NCI-H187 treated with DMSO at 0.1 percent for 48 hours (cell line): ENCODE data around the gene DAB2IP.

Experiments used
- DNase-seq: peaks from one replicate; lab custom pipeline; 2025; lab: John Stamatoyannopoulos, UW

DAB2IP gene

GRCh38 chr9:121763561-121764370 lies 112.3 kb downstream of the DAB2IP start:
- DNase-seq = no peak

GRCh38 chr9:121764371-121764730 lies 112.9 kb downstream of the DAB2IP start:
- DNase-seq = no peak

DNA sequence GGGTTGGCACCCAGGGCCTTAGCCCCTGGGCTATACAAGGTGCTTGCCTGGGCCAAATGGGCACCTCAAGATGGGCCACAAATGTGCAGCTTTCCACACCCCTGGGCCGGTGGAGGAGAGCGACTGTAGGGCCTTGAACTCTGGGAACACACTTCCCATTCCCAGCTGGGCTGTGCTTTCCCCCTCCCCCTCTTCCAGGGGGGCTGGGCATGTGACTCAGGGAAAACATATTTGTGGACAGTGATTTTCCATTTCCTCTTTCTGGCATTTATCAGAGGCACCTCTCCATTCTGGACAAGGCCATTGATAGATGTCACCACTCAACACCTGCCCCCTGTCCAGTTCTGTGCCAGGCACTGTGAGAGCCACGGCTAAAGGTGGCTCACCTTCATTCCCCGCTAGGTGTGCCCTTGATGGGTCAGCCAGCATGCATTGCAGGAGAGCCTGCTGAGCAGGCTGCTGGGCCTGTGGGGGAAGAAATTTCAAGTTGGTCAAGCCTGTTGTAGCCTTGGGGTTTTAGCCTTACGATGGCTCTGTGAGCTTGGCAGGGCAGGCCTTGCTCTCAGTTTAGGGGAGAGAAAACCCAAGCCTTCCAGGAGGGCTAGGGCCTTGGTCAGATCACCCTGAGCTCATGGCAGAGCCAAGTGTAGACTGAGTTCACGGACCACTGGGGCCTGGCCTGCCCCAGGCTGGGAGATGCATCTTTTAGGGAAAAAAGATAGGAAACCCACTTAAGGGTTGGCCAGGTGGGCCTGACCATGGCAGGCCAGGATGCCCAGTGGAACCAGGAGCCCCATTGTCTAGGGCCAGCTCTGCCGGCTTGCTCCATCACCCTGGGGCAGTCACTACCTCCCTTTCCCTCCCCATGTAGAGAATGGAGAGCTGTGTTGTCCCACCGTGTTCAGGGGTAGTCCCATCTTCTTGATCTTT lies 113.9 kb downstream of the DAB2IP start:
- no peak for DNase-seq

DNA sequence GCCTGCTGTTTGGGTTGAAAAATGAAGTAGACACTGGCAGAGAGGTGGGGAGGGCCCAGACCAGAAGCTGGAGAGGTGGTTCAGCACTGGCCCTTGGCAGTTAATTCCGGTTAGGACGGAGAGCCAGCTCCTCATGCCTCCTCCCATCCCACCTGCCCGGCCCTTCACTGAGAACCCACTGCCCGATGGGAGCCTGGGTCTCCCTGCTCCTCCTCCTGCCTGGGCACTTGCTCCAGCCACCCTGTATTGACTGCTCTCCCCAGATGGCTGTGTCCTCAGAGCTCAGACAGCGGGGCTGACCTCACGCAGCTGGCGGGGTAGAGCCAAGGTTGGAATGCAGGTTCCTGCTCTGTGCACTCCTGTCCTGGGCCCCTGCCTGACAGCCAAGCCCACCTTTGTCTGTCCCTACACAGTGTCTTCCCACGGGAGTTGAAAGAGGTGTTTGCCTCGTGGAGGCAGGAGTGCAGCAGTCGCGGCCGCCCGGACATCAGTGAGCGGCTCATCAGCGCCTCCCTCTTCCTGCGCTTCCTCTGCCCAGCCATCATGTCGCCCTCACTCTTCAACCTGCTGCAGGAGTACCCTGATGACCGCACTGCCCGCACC lies 114.7 kb downstream of the DAB2IP start:
- no peak for DNase-seq

- no peak for DNase-seq
Observed at GRCh38 chr9:121767171-121767769, 115.8 kb downstream of the DAB2IP start.

GRCh38 chr9:121768416-121769015 lies 117.1 kb downstream of the DAB2IP start:
- DNase-seq = no peak

GRCh38 chr9:121769939-121770338 lies 118.5 kb downstream of the DAB2IP start:
- DNase-seq = no peak

- no peak for DNase-seq
Observed at GRCh38 chr9:121770415-121771273, 119.2 kb downstream of the DAB2IP start.

DNA sequence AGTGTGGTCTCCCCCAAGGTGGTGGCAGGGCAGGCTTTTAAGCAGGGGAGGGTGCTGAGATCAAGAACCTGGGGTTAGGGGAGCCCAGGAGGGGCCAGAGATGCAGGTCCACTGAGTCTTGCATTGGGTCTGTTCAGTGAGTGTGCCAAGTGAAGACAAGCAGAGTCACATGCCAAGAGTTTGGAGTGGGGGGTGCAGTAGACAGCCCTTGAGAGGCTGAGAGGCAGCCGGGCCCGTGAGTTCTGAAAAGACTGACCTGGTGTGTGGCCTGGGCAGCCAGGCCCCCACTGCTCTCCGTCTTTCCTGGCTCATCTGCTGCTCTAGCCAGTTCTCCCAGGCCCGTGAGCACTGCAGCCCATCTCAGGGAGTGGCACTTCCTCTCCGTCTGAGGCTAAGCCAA lies 120.0 kb downstream of the DAB2IP start:
- no peak for DNase-seq

DNA sequence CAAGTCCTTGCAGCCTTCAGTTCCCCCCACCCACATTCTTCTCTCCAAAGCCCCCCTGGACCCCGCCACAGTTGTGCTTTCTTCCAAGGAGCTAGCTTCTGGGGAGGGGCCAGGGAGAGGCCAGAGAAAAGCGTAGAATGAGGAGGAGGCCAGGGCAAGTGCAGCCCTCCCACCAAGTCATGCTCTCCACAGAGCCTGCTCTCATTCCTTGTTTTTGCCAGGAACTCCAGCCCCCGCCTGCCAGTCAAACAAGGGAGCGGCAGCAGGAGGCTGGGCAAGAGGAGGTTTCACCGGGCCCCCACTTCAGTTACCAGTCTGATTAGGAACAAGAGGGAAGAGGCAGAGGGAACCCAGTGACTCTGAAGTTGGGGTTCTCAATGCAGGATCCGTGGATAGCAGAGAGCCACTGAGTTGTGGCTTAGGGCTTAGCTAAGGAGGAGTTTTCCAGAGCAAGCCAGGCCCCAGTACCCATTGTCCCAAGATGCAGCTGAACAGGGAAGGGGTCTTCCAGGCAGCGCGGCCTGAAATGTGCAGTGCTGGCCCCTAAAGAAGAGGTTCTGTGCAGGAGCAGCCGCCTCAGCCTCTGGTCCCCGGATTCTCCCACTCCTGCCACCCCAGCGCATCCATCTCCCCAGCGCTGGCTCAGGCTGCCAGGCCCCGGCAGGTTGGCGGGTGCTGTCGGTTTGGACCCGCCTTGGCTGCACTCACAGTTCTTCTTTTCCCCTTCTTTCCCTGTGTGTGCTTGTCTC lies 120.6 kb downstream of the DAB2IP start:
- DNase-seq = no peak

GRCh38 chr9:121772600-121773285 lies 121.3 kb downstream of the DAB2IP start:
- DNase-seq = no peak

DNA sequence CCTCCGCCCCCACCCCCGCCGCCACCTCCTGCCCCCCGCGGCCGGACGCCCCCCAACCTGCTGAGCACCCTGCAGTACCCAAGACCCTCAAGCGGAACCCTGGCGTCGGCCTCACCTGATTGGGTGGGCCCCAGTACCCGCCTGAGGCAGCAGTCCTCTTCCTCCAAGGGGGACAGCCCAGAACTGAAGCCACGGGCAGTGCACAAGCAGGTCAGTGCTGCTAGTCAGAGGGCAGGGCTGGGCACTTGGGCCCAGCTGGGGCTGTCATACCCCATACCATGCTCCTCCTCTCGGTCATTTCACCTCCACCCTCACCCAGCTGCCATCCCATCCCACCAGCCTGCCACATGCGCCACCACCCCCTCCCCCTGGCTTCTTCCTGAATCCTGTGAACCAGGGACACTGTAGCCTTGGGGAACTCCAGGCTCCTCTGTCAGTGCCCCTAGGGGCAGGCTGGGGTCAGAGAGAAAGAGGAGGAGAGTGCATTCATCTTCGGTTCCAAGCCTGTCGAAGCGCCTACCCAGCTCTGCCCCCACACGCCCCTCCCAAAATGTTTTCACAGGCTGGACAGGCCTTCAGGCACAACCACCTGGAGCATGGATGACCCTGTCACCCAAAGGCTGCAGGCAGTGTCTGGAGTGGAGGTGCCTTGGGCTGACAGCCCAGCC lies 122.0 kb downstream of the DAB2IP start:
- no peak for DNase-seq

- no peak for DNase-seq
Observed at GRCh38 chr9:121773954-121774714, 122.7 kb downstream of the DAB2IP start.

- DNase-seq = no peak
Observed at GRCh38 chr9:121774715-121775613, 123.5 kb downstream of the DAB2IP start.

- no peak for DNase-seq
Observed at GRCh38 chr9:121776001-121776738, 124.7 kb downstream of the DAB2IP start.
